HG02943 (cell line): Measurements from ENCODE around the gene PODNL1.
"Not testable (repeated sequence)": the region's sequence is repeated elsewhere in the genome, so short reads cannot be mapped to it uniquely, and the experiment has no call there.

Experiments
- ATAC-seq: cut with Tn5 transposase; IDR thresholded peaks from one replicate; pipeline ENCODE4 v1.9.1; 2021; ENCODE audit warnings: mild to moderate bottlenecking, low read depth, moderate library complexity; ENCODE audit not compliant: unreplicated experiment

Gene PODNL1

DNA sequence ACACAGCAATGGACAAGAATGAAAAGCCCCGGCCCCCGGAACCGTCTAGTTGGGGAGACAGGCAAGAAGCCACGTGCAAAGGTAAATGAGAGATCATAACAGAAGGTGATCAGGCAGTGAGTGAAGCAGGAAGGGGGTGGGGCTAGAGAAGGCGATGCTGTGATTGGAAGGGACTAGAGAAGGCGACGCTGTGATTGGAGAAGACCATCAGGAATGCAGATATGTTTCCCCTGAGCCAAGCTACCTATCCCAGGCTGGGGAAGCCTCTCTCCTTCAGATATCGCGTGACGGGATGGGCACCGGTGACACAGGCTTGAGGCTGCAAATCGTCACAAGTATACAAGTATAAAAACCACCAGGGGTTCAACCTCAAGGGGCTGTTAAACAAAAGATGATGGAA is 35.9 kb upstream of the PODNL1 start:
- ATAC-seq, result no peak

- not testable (repeated sequence) for ATAC-seq
Measured at GRCh38 chr19:13973479-13973878, 35.3 kb upstream of the PODNL1 start.

DNA sequence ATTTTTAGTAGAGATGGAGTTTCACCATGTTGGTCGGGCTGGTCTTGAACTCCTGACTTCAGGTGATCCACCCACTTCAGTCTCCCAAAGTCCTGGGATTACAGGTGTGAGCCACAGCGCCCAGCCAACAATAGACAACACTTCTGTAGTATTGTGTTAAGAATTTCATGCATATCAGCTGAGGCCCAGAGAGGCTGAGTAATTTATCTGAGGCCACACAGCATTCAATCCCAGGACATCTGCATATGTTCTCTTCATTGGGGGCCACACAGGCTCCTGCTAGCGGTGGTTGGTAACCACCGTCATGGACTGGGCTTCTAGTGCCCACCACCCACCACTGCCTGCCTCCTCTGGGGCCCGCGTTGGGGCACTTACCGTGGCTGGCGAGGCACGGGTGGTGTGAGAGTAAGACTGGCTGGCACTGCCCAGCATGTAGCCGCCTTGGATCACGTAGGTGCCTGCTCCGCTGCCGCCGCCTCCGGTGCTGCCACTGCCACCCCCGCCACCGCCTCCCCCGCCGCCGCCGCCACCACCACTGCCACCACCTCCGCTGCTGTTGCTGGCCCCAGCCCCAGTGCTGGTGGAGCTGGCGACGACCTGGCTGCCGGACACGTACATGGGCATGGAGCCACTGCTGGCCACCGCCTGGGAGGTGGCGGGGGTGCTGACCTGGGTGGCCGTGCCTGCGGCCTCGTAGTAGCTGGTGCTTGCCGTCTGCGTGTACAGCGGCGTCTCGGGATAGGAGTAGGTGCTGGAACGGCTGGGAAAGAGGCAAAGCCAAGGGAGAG is 34.3 kb upstream of the PODNL1 start:
- ATAC-seq, result no peak

DNA sequence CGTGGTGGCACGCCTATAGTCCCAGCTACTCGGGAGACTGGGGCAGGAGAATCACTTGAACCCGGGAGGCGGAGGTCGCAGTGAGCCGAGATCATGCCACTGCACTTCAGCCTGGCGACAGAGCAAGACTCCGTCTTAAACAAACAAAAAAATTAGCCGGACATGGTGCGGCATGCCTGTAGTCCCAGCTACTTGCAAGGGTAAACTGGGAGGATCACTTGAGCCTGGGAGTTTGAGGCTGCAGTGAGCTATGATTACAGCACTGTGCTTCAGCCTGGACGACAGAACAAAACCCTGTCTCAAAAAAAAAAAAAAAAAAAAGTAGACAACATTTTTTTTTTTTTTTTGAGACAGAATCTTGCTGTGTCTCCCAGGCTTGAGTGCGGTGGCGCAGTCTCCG is 33.7 kb upstream of the PODNL1 start:
- ATAC-seq, result not testable (repeated sequence)

DNA sequence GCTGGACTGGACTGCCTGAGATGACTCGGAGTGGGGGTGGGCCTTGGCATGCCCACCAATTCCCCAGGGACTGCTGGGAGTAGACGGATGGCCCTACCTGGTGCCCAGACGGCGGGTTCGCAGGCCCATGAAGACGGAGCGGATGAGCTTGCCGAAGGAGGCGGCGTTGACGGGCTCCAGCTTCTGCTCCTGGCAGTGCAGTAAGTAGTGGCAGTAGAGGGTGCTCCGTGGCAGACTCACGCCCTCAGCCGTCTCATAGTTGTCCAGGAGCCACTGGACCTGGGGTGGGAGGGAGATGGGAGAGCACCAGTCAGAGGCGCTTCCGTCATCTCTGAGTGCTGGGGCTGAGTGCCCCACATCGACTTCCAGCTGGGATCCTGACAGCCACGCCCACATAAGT is 31.7 kb upstream of the PODNL1 start:
- ATAC-seq, result no peak

DNA sequence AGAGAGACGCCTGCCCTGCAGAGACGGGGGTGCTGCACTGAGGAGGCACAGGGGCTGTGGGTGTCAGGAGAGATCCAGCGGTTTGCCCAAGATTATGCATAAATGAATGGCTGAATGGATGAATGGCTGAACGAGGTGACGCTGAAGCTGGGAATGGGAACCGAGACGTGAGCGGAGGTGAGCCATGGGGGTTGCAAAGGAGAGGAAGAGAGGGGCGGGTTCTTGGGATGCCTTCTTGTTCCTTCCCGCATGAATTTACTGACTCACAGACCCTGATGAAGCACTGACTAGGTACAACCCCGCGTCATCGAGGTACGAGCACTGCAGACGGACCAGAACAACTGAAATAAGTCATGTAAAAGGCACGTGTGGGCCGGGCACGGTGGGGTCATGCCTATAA is 30.8 kb upstream of the PODNL1 start:
- ATAC-seq, result no peak

- ATAC-seq, result no peak
Measured at GRCh38 chr19:13968383-13968935, 30.2 kb upstream of the PODNL1 start.

GRCh38 chr19:13967206-13967605 is 29.0 kb upstream of the PODNL1 start:
- ATAC-seq, result not testable (repeated sequence)

GRCh38 chr19:13966684-13967128 is 28.5 kb upstream of the PODNL1 start:
- ATAC-seq, result no peak

GRCh38 chr19:13965926-13966683 is 27.9 kb upstream of the PODNL1 start:
- ATAC-seq, result no peak

DNA sequence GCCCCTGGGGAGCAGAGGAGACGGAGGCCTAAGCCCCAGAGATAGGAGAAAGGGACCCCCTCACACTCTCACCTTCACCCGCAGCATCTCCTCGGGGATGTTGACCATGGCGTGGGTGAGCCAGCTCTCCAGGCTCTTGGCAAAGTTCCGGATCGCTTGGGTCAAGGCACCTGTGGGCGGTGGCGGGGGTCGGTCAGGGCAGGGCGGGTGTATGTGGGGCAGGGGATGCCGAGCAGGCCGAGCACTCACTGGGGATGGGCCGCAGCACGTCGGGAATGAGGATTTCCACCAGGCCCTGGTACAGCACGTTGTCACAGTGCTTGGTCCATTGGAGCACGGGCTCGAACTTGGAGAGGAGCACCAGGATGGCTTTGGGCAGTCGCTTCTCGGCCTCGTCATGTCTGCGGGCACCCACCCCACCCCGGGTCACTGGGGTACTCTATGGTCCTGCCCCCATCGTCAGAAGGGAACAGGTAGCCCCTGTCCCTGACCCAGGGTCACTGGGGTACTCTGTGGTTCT is 27.2 kb upstream of the PODNL1 start:
- no peak for ATAC-seq

- no peak for ATAC-seq
Measured at GRCh38 chr19:13964776-13965175, 26.6 kb upstream of the PODNL1 start.

DNA sequence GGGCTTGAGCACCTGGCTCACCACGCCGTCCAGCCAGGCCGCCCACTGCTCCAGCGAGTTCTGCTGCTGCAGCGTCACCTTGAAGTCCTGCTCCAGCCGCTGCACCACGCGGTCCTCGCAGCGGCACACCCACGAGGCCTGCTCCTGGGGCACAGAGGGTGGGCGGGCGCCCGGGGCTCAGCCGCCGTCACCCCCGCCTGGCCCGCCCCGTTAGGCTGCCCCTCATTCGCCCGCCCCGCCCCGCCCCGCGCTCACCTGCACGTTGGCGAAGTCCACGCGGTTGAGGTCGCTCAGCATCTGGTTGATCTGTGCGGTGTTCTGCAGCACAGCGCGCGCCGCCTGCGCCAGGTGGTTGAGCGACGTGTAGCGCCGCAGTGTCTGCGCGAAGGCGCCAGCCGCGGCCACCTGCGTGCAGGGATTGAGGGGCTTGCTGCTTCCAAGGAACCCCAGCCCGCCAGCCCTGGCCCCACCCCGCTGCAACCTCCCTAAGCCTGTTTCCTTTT is 25.4 kb upstream of the PODNL1 start:
- no peak for ATAC-seq

- no peak for ATAC-seq
Measured at GRCh38 chr19:13962699-13963602, 24.7 kb upstream of the PODNL1 start.

- no peak for ATAC-seq
Measured at GRCh38 chr19:13961826-13962698, 23.8 kb upstream of the PODNL1 start.

- no peak for ATAC-seq
Measured at GRCh38 chr19:13960863-13961784, 22.9 kb upstream of the PODNL1 start.

DNA sequence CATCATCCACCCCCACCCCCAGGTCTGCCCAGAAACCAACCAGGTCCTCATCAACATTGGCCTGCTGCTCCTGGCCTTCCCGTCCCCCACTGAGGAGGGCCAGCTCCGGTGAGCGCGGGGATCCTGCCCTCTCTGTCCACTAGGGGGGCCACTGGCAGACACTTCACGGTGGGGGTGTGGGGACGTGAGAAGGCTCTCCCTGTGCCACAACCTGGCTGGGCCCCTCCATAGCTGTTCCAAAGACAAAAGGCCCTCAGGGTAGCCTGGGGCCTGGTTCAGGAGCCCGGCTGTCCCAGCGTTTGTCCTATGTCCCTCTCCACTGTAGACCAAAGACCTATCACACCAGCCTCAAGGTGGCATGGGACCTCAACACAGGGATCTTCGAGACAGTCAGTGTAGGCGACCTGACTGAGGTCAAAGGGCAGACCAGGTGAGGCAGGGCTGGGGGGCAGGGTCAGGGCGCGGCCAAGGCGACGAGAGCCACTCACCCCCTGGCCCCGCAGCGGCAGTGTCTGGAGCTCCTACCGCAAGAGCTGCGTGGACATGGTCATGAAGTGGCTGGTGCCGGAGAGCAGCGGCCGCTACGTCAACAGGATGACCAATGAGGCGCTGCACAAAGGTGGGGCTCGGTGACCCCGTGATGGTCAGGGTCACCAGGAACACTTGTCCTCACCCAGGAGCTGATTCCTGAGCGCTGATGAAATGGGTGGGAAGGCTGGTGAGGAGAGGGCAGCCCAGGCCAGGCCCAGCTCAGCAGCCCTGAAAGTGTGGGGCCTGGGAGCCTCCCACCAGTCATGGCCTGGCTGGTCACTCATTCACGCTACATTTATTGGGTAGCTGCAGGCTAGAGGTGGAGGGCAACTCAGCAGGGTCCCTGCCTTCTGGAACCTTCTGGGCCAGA is 22.0 kb upstream of the PODNL1 start:
- ATAC-seq, result no peak
